GM12801 (cell line): ENCODE measurements around the gene GOLT1B.

Source experiments
- CTCF ChIP-seq: IDR thresholded peaks from one replicate; pipeline ENCODE4 v1.5.1; 2011; ENCODE audit warnings: control low read depth; ENCODE audit not compliant: insufficient read length; ENCODE audit errors: extremely low read depth

The GOLT1B gene

GRCh38 chr12:21541773-21542172 lies 40.2 kb downstream of the GOLT1B start:
- no peak for TF ChIP-seq CTCF

DNA sequence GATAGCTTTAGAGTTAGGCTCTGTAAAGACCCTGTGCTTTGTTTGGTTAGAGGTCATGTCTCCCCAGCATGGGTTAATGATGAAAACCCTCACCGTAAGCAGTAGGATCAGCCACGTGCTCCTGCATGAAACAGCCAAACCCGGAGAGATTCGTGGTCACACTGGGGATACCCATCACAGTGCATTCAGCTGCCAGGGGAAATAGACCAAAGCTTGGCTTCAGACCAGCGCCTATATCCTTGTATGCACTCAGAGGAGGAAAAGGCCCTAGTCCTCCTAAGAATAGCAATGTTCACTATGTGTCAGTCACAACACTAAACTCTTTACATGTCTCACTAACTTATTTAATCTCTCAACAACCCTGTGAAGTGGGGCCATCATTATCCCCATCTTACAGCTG lies 40.8 kb downstream of the GOLT1B start:
- TF ChIP-seq CTCF: no peak

- no peak for TF ChIP-seq CTCF
Measured at GRCh38 chr12:21543151-21543550, 41.6 kb downstream of the GOLT1B start.

DNA sequence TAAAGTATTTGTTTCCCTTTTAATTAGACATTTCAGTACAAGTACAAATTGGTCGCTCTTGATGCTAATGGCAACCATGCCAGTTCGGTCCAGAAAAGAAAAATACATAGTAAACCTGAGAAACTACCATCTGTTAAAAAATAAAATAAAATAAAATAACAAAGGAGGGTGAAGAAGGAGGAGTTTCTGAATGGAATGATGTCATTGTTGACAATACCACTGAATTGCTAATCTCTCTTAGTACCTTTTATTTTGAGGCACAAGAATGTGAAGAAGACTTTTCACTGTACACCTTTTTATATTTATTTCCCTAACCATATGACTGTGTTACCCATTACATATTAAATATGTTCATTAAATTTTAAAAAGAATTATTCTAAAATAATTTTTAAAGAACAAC lies 44.0 kb downstream of the GOLT1B start:
- no peak for TF ChIP-seq CTCF

- no peak for TF ChIP-seq CTCF
Measured at GRCh38 chr12:21546716-21547115, 45.1 kb downstream of the GOLT1B start.

DNA sequence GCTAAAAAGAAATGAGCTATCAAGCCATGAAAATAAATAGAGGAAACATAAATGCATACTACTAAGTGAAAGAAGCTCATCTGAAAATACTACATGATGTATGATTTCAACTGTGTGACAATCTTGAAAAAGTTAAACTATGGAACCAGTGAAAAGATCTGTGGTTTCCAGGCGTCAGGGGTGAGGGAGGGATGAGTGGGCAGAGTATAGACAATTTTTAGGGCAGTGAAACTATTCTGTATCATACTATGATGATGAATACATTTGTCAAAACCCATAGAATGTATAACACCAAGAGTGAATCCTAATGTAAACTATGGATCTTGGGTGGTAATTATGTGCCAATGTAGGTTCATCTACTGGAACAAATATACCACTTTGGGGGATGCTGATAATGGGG lies 45.8 kb downstream of the GOLT1B start:
- no peak for TF ChIP-seq CTCF

- no peak for TF ChIP-seq CTCF
Measured at GRCh38 chr12:21551841-21552465, 50.4 kb downstream of the GOLT1B start.
